ENCODE measurements around the gene TOMM70.

The TOMM70 gene

DNA sequence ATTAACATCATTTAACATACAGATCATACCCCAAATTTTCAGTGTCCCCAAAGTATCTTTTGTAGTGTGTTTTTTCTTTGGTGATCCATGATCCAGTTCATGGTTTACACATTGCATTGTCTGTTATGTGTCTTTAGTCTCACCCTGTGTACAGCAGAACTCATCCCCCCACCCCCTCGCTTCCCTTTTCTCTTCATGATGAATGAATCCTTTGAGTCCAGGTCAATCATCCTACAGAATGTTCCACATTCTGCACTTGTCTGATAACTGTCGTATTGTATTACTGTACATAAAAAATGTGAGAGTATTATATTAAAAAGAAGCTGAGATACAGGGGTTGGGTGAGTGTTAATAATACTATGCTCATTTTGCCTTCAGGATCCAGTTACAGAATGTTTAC, 80.9 kb downstream of the TOMM70 start:
- no peak for DNase-seq

DNA sequence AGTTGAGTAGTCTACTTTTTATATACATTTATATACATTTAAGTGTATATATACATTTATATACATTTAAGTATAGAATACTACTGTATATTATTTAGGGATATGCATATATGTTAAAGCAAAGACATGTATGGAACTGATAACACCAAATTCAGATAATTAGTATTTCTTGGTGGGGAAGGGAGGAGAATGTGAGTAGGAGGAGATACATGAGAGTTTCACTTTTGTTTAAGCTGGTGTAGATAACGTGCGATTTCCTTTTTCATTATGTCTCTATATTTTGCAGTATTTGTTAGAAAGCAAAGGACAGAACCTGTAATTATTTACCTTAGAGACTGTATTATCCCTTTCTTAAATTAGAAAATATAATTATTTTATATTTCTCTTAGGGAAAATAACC, 83.0 kb downstream of the TOMM70 start:
- DNase-seq, result no peak

DNA sequence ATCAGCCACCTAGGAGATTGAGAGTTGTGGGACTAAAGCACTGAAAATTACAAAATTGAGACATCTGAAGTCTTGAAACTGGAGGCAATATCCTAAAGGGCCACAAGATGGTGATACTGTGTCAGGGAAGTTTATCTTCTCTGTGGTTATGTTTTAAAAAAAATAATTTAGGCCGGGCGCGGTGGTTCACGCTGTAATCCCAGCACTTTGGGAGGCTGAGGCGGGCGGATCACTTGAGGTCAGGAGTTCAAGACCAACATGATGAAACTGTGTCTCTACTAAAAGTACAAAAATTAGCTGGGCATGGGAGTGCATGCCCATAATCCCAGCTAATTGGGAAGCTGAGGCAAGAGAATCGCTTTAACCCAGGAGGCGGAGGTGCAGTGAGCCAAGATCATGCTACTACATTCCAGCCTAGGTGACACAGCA, 84.2 kb downstream of the TOMM70 start:
- peak; percentile 30 to 69 for DNase-seq
